GM18868 (cell line): Measurements from ENCODE around the gene RAB1B.
A peak's percentile ranks its signal among the peaks of the same experiment; 100 is the strongest.

Experiments
- ATAC-seq: cut with Tn5 transposase; IDR thresholded peaks from one replicate; pipeline ENCODE4 v1.9.1; 2021; ENCODE audit warnings: mild to moderate bottlenecking, moderate library complexity; ENCODE audit not compliant: unreplicated experiment

Gene RAB1B

GRCh38 chr11:66282468-66283455 lies 14.3 kb downstream of the RAB1B start:
- peak; percentile 85 for ATAC-seq

- no peak for ATAC-seq
Measured at GRCh38 chr11:66283461-66284105, 15.1 kb downstream of the RAB1B start.

- ATAC-seq: no peak
Measured at GRCh38 chr11:66284526-66285078, 16.2 kb downstream of the RAB1B start.

GRCh38 chr11:66285250-66285947 lies 17.0 kb downstream of the RAB1B start:
- no peak for ATAC-seq

GRCh38 chr11:66286699-66287098 lies 18.3 kb downstream of the RAB1B start:
- ATAC-seq: no peak

GRCh38 chr11:66287211-66287888 lies 18.9 kb downstream of the RAB1B start:
- ATAC-seq: no peak

- no peak for ATAC-seq
Measured at GRCh38 chr11:66287889-66288670, 19.6 kb downstream of the RAB1B start.

GRCh38 chr11:66288671-66289547 lies 20.5 kb downstream of the RAB1B start, which contains the start of gene YIF1A:
TSS of gene YIF1A (minus strand) at chr11:66289143. CDS start at chr11:66288985, 158 bp downstream.
- ATAC-seq: peak; percentile 89

GRCh38 chr11:66289548-66290329 lies 21.3 kb downstream of the RAB1B start:
- peak; percentile 42 for ATAC-seq

GRCh38 chr11:66290330-66290621 lies 21.8 kb downstream of the RAB1B start:
- ATAC-seq: no peak

GRCh38 chr11:66291303-66291705 lies 22.9 kb downstream of the RAB1B start:
- ATAC-seq: no peak

- ATAC-seq: no peak
Measured at GRCh38 chr11:66291706-66292542, 23.5 kb downstream of the RAB1B start, which contains the start of gene TMEM151A. TSS of gene TMEM151A (plus strand) at chr11:66291894. CDS start at chr11:66292014, 120 bp downstream.

GRCh38 chr11:66292543-66293332 lies 24.3 kb downstream of the RAB1B start:
- ATAC-seq: no peak

- ATAC-seq: no peak
Measured at GRCh38 chr11:66293352-66293751, 24.9 kb downstream of the RAB1B start.

- no peak for ATAC-seq
Measured at GRCh38 chr11:66293777-66294625, 25.6 kb downstream of the RAB1B start.
